Mammary epithelial cell (primary cell): ENCODE data around the gene RFC4.

Experiments
- CTCF ChIP-seq, 2 donors: IDR thresholded peaks in 1 of 2; conservative IDR thresholded peaks in 1 of 2; 2 replicates each; pipeline ENCODE4 v1.5.1; 2011 to 2012; ENCODE audit warnings: inconsistent platforms in 2 of 2, low read length in 2 of 2, mild to moderate bottlenecking in 2 of 2, control low read depth in 1 of 2, low read depth in 1 of 2; ENCODE audit not compliant: insufficient read depth in 1 of 2; ENCODE audit errors: extremely low read depth in 1 of 2
- EZH2 ChIP-seq: IDR thresholded peaks from 2 replicates; pipeline ENCODE4 v1.6.1; 2012; ENCODE audit warnings: low read length, inconsistent platforms, borderline replicate concordance

- no peak for TF ChIP-seq CTCF (conservative IDR thresholded peaks at IDR 0.05 in 1 of 2, IDR thresholded peaks at IDR 0.05 in 1 of 2; ENCODE audit: extremely low read depth in 1 of 2, insufficient read depth in 1 of 2, low read depth in 1 of 2, low read length in 2 of 2)
- TF ChIP-seq EZH2, result no peak
Measured at GRCh38 chr3:186760897-186761447, 45.3 kb downstream of the RFC4 start.
